SK-N-SH (cell line): ENCODE measurements around the gene OR10A4.

Experiments
- CTCF ChIP-seq: fragments of 200-600 bp; sonication (generic); IDR thresholded peaks from 2 replicates; pipeline ENCODE4 v1.6.1; 2017; ENCODE audit warnings: antibody characterized with exemption, mild to moderate bottlenecking, moderate library complexity
- MAX ChIP-seq: IDR thresholded peaks from 2 replicates; pipeline ENCODE4 v1.4.0; 2012; ENCODE audit warnings: low read depth
- NRF1 ChIP-seq: IDR thresholded peaks from 2 replicates; pipeline ENCODE4 v1.6.1; 2012; ENCODE audit warnings: low read depth, mild to moderate bottlenecking, low read length
- POLR2AphosphoS5 ChIP-seq: IDR thresholded peaks from 2 replicates; pipeline ENCODE4 v1.6.1; 2012; ENCODE audit warnings: low read depth, low read length
- RAD21 ChIP-seq: IDR thresholded peaks from 2 replicates; pipeline ENCODE4 v1.6.1; 2012; ENCODE audit warnings: mild to moderate bottlenecking, low read length
- REST ChIP-seq: IDR thresholded peaks from 2 replicates; pipeline ENCODE4 v1.6.1; 2012; ENCODE audit warnings: mild to moderate bottlenecking, low read depth, low read length, moderate library complexity
- SMC3 ChIP-seq: IDR thresholded peaks from 2 replicates; pipeline ENCODE4 v1.6.1; 2012; ENCODE audit warnings: low read depth, low read length, improper control_type of control experiment

- no peak for TF ChIP-seq NRF1
- TF ChIP-seq CTCF: no peak
- no peak for TF ChIP-seq REST
- no peak for TF ChIP-seq RAD21
- no peak for TF ChIP-seq POLR2AphosphoS5
- no peak for TF ChIP-seq SMC3
- no peak for TF ChIP-seq MAX
These were observed 664 bp upstream of the OR10A4 start for GRCh38 chr11:6875761-6876160.
